GM18508 (cell line): Measurements from ENCODE around the gene THOC6.

ENCODE experiments used
- ATAC-seq: cut with Tn5 transposase; IDR thresholded peaks from one replicate; pipeline ENCODE4 v1.9.1; 2021; ENCODE audit warnings: moderate number of reproducible peaks; ENCODE audit not compliant: insufficient read depth, unreplicated experiment

Gene THOC6

GRCh38 chr16:3027983-3028715 lies 4.3 kb downstream of the THOC6 start:
- no peak for ATAC-seq

GRCh38 chr16:3028716-3029319 lies 5.0 kb downstream of the THOC6 start:
- ATAC-seq, result no peak

GRCh38 chr16:3029491-3030221 lies 5.8 kb downstream of the THOC6 start:
- no peak for ATAC-seq

GRCh38 chr16:3030222-3031212 lies 6.7 kb downstream of the THOC6 start:
- ATAC-seq, result no peak

GRCh38 chr16:3032624-3033023 lies 8.8 kb downstream of the THOC6 start:
- no peak for ATAC-seq

DNA sequence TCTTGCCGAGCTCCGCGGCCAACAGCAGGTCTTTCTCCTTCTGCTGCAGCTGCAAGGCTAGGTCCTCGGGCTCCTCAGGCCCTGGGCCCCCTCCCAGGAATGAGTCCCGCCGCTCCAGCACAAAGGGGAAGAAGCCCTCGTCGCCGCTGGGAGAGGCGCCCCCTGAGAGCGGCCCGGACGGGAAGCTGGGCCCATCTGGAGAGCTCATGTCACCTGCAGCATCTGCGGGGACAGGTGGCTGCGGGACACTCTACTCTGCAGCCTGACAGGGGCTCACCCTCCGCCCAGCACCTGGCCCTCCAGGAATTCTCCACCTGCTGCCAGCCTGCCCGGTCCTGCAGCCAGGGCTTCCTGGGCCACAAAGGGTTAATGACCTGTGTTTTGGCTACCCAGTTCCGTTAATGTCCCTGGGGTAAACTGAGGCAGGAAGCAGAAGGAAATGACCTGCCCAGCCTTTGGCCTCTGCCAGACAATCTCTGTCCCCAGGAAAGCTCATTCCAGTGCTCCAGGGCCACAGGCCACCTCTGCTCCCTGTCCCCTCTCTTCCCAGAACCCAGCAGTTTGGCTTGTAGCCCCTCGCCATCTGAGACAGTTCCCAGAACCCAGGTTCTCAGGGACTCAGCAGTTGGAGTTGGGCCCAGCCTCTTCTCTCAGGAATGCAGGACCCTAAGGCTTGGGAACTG lies 11.6 kb downstream of the THOC6 start:
- ATAC-seq, result no peak

DNA sequence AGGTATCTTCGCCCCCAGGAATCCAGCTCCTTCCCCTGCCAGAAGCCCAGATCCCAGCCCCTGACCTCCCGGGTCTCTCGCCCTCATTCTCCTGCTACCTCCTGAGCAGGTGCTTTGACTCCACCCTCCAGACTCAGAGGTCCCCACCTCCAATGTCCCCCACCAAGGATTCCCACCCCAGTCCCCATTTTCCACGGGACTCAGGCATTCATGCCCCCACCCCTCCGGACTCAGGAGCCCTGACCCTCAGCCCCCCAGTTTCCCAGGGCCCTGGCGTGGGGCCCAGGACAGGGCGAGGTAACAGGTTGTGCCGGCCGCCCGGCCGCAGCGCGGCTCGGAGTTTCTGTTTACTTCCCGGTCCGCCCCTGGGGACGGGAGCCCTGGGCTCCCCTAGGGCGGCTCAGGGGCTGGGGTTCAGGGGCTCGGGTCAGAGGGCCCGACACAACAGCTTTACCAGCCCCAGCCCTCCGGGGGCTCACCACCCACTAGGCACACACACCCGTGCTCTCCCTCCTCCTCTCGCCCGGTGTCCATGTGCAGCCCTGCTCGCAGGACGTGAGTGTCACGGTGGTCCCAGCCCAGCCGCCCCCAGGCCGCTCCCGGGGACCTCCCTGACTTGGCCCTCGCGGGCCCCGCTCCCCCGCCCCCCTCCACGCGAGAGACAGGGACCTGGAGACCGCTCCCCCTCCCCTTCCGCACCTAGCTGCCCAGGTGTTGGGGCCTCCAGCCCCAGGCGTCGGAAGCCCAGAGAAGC lies 12.3 kb downstream of the THOC6 start:
- no peak for ATAC-seq

GRCh38 chr16:3036726-3037315 lies 13.0 kb downstream of the THOC6 start, which contains the start of gene BICDL2:
TSS of gene BICDL2 (minus strand) at chr16:3036944. CDS start at chr16:3035496, 1,448 bp downstream.
- ATAC-seq, result no peak

- no peak for ATAC-seq
These were observed 14.4 kb downstream of the THOC6 start for GRCh38 chr16:3038256-3038655.

- no peak for ATAC-seq
These were observed 15.1 kb downstream of the THOC6 start for GRCh38 chr16:3038896-3039295.

- ATAC-seq, result no peak
These were observed 18.5 kb downstream of the THOC6 start for GRCh38 chr16:3042376-3042775.

GRCh38 chr16:3044708-3045107 lies 20.9 kb downstream of the THOC6 start:
- no peak for ATAC-seq

DNA sequence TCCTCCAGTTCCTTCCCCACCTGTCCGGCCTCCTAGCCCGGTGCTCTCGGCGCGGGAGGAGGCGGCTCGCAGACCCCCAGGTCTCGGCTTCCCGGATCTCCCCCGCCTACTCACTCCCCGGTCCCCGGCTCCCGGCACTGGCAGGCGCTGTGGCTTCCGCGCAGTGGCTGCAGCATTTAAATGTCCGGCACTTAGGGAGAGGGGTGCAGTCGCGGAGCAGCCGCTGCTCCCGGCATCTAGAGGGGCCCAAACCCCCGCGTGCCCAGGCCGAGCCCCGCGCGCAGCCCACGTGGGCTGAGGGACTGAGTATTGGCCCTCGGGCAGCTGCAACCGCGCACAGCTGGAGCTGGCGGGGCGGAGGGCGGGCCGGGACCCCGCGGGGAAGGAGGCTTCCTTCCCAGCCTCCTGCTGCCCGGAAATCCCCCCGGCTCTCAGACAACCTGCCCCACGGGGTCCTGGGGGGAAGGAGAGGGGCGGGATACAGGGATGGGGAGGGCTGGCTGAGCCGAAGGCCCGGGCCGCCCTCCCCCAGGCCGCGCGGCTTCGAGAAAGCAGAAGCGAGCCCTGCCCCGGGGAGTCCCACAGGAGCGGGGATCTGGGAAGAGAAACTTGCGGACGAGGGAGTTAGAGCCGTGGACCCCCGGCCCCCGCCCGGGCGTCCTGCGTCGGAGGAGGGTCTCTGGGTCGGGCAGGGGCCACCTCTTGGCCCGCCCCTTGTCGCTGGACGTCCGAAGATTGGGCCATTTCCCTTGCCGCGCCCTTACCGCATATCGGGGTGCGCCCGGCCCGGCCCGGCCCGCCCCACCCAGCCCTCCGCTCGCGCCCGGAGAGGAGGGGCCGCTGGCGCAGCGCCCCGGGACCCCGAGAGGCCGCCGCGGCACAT lies 22.2 kb downstream of the THOC6 start, which contains the start of gene MMP25:
MMP25 (plus strand) TSS at position 804 of the 883 bp plus-strand sequence. CDS start 357 bp downstream, outside the sequence.
- ATAC-seq, result no peak

- no peak for ATAC-seq
These were observed 23.0 kb downstream of the THOC6 start for GRCh38 chr16:3046641-3047386.

DNA sequence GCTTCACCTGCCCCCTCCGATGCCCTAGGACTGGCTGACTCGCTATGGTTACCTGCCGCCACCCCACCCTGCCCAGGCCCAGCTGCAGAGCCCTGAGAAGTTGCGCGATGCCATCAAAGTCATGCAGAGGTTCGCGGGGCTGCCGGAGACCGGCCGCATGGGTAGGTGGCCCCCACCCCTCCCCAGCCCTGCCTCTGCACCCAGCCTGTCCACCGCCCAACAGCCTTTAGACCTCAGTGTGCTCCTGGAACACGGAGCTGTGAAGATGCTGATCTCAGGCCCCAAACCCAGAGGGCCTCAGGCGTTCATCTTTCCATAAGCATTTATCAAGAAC lies 23.5 kb downstream of the THOC6 start:
- no peak for ATAC-seq

DNA sequence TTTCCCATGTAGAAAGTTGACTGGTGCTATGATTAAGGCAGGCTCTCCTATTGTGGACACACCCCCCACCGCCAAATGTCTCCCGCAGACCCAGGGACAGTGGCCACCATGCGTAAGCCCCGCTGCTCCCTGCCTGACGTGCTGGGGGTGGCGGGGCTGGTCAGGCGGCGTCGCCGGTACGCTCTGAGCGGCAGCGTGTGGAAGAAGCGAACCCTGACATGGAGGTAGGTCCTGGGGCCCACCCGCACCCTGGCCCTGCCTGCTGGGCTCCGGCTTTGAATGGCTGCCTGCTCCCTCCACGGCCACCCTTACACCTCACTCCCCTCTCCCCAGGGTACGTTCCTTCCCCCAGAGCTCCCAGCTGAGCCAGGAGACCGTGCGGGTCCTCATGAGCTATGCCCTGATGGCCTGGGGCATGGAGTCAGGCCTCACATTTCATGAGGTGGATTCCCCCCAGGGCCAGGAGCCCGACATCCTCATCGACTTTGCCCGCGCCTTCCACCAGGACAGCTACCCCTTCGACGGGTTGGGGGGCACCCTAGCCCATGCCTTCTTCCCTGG lies 26.2 kb downstream of the THOC6 start:
- ATAC-seq, result no peak

DNA sequence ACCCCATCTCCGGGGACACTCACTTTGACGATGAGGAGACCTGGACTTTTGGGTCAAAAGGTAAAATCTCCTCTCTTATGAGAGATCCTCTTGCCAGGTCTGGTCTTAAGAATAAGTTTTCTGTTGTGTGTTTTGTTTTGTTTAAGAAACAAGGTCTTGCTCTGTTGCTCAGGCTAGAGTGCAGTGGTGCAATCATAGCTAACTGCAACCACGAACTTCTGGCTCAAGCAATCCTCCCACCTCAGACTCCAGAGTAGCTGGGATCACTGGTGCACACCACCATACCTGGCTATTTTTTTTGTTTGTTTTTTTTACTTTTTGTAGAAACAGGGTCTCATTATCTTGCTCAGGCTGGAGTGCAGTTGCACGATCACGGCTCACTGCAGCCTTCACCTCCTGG lies 26.7 kb downstream of the THOC6 start:
- no peak for ATAC-seq
